ENCODE results near the gene PAQR3. TPM values are rescaled to one million over a fixed set of nuclear protein-coding genes. Genes with fewer than 3 reads are reported as not detected.

The PAQR3 gene
- total and polyA plus RNA-seq, 9 of the 15 experiments (the other 6 are each of a cell fraction or from before 2014, with no cell fraction given): 10.7 to 77.1 (median 31.6) TPM

DNA sequence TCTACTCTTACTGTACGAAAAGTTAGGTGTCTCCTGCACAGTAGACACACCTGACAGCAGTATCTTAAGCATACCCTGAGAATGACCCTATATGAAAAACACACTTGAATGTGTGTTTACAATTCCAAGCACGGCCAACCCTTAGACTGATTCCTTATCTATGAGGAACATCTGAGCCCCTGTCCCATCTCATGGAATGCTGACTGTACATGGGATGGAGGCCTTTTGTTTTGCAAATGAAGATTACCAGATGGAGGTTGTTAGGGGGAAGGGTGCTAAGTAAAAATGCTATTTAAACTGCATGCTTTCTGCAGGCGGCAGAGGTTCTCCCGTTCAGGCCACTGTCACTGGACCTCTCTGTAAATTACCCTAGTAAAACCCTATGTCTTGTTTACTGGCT, 2.2 kb downstream of the PAQR3 start:
- DNase-seq (ENCODE audit: extremely low read depth in 1 of 4, low spot score in 3 of 4) (peak in 2 of 4 experiments; percentile 13 to 39), FAIRE-seq (no peak), ATAC-seq (no peak)
- ChIA-PET CTCF (ENCODE audit: low intra/inter-chr PET ratio) (no interaction called here), POLR2A (no interaction called here)
- no peaks in the 10 kb centered on the region for H3K27me3 ChIP-seq (ENCODE audit: control insufficient read depth in 2 of 2, insufficient read depth in 2 of 2, low read length in 2 of 2)
- no peaks in the 10 kb centered on the region for H3K9me3 ChIP-seq (replicated peaks; ENCODE audit: control insufficient read depth, insufficient read depth, low read depth, low read length)
- BruUV-seq (replicated peaks): no TSS peak
- no peak overlapping the region for H2AFZ ChIP-seq (ENCODE audit: low read depth, low read length)
- 38% methylated on average over 4 of the region's 4 CpGs for WGBS (ENCODE audit: insufficient coverage, low coverage, missing lambda C conversion rate)
- H3K27ac ChIP-seq (ENCODE audit: extremely low read depth, low read depth, low read length): no peak overlapping the region
- no peaks in the 10 kb centered on the region for H4K20me1 ChIP-seq (replicated peaks; ENCODE audit: control insufficient read depth, insufficient read depth, low read length)
- in situ Hi-C loops (cut with MboI) (no loop called here), intact Hi-C loops (cut with micrococcal nuclease) (no loop called here)
- H3K4me3 ChIP-seq: no peak overlapping the region
- peaks cover 20% of the 10 kb centered on the region; the same call in 2 of the 3 replicates for H3K36me3 ChIP-seq (ENCODE audit: control insufficient read depth, insufficient read depth, low read length)
- no peak overlapping the region for H3K9ac ChIP-seq (ENCODE audit: insufficient read depth in 1 of 2, low read depth in 2 of 2, low read length in 2 of 2)
- no peaks in the 10 kb centered on the region for H3K9me1 ChIP-seq (ENCODE audit: control insufficient read depth, insufficient read depth, low read length)
- H3K4me2 ChIP-seq (ENCODE audit: insufficient read depth, low read length): peak overlapping the region; percentile 44
- H3K4me1 ChIP-seq (replicated peaks in 1 of 2; ENCODE audit: control insufficient read depth in 2 of 2, insufficient read depth in 2 of 2, low read length in 2 of 2): peaks cover 10 to 19% of the 10 kb centered on the region in 2 experiments; a peak in 4 of 5 replicates
- peaks cover 29% of the 10 kb centered on the region for H3K79me2 ChIP-seq (ENCODE audit: control insufficient read depth, insufficient read depth, low read length)
- TF ChIP-seq CTBP1 (IDR thresholded peaks at IDR 0.05; ENCODE audit: borderline replicate concordance) (peak; percentile 57; the same call in 1 of the 2 replicates), POLR2AphosphoS5 (IDR thresholded peaks at IDR 0.05; ENCODE audit: control insufficient read depth, insufficient read depth, low read depth, low read length) (no peak), SMARCB1 (IDR thresholded peaks at IDR 0.05; ENCODE audit: insufficient read length, low read depth) (no peak)
- TF ChIP-seq, protein P1, sequence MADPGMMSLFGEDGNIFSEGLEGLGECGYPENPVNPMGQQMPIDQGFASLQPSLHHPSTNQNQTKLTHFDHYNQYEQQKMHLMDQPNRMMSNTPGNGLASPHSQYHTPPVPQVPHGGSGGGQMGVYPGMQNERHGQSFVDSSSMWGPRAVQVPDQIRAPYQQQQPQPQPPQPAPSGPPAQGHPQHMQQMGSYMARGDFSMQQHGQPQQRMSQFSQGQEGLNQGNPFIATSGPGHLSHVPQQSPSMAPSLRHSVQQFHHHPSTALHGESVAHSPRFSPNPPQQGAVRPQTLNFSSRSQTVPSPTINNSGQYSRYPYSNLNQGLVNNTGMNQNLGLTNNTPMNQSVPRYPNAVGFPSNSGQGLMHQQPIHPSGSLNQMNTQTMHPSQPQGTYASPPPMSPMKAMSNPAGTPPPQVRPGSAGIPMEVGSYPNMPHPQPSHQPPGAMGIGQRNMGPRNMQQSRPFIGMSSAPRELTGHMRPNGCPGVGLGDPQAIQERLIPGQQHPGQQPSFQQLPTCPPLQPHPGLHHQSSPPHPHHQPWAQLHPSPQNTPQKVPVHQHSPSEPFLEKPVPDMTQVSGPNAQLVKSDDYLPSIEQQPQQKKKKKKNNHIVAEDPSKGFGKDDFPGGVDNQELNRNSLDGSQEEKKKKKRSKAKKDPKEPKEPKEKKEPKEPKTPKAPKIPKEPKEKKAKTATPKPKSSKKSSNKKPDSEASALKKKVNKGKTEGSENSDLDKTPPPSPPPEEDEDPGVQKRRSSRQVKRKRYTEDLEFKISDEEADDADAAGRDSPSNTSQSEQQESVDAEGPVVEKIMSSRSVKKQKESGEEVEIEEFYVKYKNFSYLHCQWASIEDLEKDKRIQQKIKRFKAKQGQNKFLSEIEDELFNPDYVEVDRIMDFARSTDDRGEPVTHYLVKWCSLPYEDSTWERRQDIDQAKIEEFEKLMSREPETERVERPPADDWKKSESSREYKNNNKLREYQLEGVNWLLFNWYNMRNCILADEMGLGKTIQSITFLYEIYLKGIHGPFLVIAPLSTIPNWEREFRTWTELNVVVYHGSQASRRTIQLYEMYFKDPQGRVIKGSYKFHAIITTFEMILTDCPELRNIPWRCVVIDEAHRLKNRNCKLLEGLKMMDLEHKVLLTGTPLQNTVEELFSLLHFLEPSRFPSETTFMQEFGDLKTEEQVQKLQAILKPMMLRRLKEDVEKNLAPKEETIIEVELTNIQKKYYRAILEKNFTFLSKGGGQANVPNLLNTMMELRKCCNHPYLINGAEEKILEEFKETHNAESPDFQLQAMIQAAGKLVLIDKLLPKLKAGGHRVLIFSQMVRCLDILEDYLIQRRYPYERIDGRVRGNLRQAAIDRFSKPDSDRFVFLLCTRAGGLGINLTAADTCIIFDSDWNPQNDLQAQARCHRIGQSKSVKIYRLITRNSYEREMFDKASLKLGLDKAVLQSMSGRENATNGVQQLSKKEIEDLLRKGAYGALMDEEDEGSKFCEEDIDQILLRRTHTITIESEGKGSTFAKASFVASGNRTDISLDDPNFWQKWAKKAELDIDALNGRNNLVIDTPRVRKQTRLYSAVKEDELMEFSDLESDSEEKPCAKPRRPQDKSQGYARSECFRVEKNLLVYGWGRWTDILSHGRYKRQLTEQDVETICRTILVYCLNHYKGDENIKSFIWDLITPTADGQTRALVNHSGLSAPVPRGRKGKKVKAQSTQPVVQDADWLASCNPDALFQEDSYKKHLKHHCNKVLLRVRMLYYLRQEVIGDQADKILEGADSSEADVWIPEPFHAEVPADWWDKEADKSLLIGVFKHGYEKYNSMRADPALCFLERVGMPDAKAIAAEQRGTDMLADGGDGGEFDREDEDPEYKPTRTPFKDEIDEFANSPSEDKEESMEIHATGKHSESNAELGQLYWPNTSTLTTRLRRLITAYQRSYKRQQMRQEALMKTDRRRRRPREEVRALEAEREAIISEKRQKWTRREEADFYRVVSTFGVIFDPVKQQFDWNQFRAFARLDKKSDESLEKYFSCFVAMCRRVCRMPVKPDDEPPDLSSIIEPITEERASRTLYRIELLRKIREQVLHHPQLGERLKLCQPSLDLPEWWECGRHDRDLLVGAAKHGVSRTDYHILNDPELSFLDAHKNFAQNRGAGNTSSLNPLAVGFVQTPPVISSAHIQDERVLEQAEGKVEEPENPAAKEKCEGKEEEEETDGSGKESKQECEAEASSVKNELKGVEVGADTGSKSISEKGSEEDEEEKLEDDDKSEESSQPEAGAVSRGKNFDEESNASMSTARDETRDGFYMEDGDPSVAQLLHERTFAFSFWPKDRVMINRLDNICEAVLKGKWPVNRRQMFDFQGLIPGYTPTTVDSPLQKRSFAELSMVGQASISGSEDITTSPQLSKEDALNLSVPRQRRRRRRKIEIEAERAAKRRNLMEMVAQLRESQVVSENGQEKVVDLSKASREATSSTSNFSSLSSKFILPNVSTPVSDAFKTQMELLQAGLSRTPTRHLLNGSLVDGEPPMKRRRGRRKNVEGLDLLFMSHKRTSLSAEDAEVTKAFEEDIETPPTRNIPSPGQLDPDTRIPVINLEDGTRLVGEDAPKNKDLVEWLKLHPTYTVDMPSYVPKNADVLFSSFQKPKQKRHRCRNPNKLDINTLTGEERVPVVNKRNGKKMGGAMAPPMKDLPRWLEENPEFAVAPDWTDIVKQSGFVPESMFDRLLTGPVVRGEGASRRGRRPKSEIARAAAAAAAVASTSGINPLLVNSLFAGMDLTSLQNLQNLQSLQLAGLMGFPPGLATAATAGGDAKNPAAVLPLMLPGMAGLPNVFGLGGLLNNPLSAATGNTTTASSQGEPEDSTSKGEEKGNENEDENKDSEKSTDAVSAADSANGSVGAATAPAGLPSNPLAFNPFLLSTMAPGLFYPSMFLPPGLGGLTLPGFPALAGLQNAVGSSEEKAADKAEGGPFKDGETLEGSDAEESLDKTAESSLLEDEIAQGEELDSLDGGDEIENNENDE (IDR thresholded peaks at IDR 0.05; ENCODE audit: low read depth, low read length): no peak
- TF ChIP-seq, protein P2, sequence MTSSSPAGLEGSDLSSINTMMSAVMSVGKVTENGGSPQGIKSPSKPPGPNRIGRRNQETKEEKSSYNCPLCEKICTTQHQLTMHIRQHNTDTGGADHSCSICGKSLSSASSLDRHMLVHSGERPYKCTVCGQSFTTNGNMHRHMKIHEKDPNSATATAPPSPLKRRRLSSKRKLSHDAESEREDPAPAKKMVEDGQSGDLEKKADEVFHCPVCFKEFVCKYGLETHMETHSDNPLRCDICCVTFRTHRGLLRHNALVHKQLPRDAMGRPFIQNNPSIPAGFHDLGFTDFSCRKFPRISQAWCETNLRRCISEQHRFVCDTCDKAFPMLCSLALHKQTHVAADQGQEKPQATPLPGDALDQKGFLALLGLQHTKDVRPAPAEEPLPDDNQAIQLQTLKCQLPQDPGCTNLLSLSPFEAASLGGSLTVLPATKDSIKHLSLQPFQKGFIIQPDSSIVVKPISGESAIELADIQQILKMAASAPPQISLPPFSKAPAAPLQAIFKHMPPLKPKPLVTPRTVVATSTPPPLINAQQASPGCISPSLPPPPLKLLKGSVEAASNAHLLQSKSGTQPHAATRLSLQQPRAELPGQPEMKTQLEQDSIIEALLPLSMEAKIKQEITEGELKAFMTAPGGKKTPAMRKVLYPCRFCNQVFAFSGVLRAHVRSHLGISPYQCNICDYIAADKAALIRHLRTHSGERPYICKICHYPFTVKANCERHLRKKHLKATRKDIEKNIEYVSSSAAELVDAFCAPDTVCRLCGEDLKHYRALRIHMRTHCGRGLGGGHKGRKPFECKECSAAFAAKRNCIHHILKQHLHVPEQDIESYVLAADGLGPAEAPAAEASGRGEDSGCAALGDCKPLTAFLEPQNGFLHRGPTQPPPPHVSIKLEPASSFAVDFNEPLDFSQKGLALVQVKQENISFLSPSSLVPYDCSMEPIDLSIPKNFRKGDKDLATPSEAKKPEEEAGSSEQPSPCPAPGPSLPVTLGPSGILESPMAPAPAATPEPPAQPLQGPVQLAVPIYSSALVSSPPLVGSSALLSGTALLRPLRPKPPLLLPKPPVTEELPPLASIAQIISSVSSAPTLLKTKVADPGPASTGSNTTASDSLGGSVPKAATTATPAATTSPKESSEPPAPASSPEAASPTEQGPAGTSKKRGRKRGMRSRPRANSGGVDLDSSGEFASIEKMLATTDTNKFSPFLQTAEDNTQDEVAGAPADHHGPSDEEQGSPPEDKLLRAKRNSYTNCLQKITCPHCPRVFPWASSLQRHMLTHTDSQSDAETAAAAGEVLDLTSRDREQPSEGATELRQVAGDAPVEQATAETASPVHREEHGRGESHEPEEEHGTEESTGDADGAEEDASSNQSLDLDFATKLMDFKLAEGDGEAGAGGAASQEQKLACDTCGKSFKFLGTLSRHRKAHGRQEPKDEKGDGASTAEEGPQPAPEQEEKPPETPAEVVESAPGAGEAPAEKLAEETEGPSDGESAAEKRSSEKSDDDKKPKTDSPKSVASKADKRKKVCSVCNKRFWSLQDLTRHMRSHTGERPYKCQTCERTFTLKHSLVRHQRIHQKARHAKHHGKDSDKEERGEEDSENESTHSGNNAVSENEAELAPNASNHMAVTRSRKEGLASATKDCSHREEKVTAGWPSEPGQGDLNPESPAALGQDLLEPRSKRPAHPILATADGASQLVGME (CRISPR knock-in tag; IDR thresholded peaks at IDR 0.05): no peak

Data from K562 (cell line).